Measurements from ENCODE around the gene CACNB2. TPM values are rescaled to one million over a fixed set of nuclear protein-coding genes. Genes with fewer than 3 reads are reported as not detected.
"Not testable (repeated sequence)": the region's sequence is repeated elsewhere in the genome, so short reads cannot be mapped to it uniquely, and the experiment has no call there.

CACNB2 gene
- total RNA-seq, 2 donors from 2014 or later, result 9.8 to 12.1 TPM

DNA sequence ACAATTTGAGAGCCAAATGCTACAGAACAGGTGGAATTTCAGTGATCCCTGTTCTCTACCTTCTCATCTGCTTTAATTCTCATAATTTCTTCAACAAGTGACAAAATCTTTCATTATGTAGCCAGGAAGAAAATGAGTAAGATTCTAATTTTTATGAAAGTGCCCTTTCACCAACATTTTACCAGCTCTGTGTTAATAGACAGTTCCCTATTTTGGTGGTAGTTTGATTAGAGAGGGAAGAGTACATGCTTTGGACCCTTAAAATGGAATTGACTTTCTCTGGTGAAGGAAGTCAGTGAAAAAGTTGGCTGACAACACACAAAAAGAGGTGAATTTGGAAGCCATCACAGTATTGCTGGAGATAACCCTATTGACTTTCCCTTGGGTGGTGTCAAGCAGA lies 61.7 kb downstream of the CACNB2 start:
- no peaks in the 10 kb centered on the region for H3K4me1 ChIP-seq
- no peaks in the 10 kb centered on the region for H3K9me3 ChIP-seq
- DNase-seq, result no peak
- intact Hi-C loops (cut with DNase I), result loop anchor here (10.0 kb wide), 1 partner anchor 97 kb away; no protein-coding TSS in a partner anchor
- H3K27ac ChIP-seq, result no peak overlapping the region
- H3K27me3 ChIP-seq, result no peaks in the 10 kb centered on the region
- H3K4me3 ChIP-seq, result no peak overlapping the region
- H3K9ac ChIP-seq (ENCODE audit: low read depth in 2 of 2, low read length in 2 of 2), result no peak overlapping the region
- no peaks in the 10 kb centered on the region for H3K36me3 ChIP-seq
- TF ChIP-seq, protein P1, sequence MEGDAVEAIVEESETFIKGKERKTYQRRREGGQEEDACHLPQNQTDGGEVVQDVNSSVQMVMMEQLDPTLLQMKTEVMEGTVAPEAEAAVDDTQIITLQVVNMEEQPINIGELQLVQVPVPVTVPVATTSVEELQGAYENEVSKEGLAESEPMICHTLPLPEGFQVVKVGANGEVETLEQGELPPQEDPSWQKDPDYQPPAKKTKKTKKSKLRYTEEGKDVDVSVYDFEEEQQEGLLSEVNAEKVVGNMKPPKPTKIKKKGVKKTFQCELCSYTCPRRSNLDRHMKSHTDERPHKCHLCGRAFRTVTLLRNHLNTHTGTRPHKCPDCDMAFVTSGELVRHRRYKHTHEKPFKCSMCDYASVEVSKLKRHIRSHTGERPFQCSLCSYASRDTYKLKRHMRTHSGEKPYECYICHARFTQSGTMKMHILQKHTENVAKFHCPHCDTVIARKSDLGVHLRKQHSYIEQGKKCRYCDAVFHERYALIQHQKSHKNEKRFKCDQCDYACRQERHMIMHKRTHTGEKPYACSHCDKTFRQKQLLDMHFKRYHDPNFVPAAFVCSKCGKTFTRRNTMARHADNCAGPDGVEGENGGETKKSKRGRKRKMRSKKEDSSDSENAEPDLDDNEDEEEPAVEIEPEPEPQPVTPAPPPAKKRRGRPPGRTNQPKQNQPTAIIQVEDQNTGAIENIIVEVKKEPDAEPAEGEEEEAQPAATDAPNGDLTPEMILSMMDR (IDR thresholded peaks at IDR 0.05), result no peak

DNA sequence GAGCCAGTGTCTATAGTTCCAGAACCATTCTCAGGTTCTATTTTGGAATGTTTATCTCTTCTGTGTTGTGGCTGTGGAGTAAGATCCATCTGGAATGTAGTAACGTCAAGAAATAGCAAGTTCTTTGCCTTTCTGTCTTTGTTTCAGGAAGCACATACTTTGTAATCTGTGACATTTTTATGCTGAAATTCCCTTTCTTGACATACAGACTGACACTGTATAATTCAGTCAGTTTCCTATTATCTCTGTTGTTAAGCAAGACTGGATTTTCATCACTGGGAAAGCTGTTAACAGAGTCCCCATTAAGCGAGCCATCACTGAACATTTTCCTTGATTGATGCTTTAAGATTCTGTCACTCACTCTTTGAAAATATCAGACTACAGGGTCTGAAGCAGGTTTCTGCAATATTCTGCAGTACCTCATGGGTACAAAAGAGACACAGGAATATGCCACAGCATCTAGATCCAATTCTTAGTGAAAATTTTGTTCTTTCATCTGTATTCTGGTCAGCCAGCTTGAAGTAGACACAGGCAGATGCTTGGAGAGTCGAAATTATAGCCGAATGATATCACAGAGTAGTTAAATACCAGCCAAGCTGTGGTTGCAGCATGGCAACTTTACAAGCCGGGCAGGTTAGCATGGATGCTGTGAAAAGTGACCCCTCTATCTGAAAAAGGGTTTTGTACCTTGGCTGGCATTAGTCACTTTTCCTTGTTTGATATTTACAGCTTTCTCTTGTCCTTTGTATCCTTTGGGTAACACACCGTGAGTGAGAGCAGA lies 62.6 kb downstream of the CACNB2 start:
- intact Hi-C loops (cut with DNase I), result loop anchor here (10.0 kb wide), 1 partner anchor 98 kb away; no protein-coding TSS in a partner anchor
- no peak overlapping the region for H3K27ac ChIP-seq
- H3K27me3 ChIP-seq, result no peaks in the 10 kb centered on the region
- H3K36me3 ChIP-seq, result no peaks in the 10 kb centered on the region
- no peak overlapping the region for H3K4me3 ChIP-seq
- H3K9me3 ChIP-seq, result no peaks in the 10 kb centered on the region
- DNase-seq, result no peak
- TF ChIP-seq, protein P1 (IDR thresholded peaks at IDR 0.05), result no peak
- H3K4me1 ChIP-seq, result no peaks in the 10 kb centered on the region
- H3K9ac ChIP-seq (ENCODE audit: low read depth in 2 of 2, low read length in 2 of 2), result no peak overlapping the region

DNA sequence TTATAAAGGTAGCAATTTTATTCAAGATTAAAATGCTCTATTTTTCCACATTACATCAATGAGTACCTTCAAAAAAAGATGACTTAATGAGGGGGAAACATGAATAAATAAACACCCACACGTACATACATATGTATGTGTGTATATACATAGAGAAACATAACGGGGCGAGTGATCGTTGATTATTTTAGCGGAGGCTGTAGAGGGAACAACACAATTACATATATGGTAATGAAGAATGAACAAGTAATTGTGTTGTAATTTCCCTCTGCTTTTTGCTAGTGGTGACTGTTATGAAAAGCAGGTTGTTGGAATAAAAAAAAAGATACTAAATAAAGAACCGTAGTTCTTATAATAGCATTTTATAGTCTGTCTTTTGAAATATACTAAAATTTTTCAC lies 63.2 kb downstream of the CACNB2 start:
- no peaks in the 10 kb centered on the region for H3K9me3 ChIP-seq
- DNase-seq, result no peak
- H3K9ac ChIP-seq (ENCODE audit: low read depth in 2 of 2, low read length in 2 of 2), result no peak overlapping the region
- H3K27me3 ChIP-seq, result no peaks in the 10 kb centered on the region
- no peaks in the 10 kb centered on the region for H3K4me1 ChIP-seq
- no peaks in the 10 kb centered on the region for H3K36me3 ChIP-seq
- TF ChIP-seq, protein P1 (IDR thresholded peaks at IDR 0.05), result no peak
- intact Hi-C loops (cut with DNase I), result loop anchor here (10.0 kb wide), 1 partner anchor 99 kb away; no protein-coding TSS in a partner anchor
- no peak overlapping the region for H3K27ac ChIP-seq
- no peak overlapping the region for H3K4me3 ChIP-seq

DNA sequence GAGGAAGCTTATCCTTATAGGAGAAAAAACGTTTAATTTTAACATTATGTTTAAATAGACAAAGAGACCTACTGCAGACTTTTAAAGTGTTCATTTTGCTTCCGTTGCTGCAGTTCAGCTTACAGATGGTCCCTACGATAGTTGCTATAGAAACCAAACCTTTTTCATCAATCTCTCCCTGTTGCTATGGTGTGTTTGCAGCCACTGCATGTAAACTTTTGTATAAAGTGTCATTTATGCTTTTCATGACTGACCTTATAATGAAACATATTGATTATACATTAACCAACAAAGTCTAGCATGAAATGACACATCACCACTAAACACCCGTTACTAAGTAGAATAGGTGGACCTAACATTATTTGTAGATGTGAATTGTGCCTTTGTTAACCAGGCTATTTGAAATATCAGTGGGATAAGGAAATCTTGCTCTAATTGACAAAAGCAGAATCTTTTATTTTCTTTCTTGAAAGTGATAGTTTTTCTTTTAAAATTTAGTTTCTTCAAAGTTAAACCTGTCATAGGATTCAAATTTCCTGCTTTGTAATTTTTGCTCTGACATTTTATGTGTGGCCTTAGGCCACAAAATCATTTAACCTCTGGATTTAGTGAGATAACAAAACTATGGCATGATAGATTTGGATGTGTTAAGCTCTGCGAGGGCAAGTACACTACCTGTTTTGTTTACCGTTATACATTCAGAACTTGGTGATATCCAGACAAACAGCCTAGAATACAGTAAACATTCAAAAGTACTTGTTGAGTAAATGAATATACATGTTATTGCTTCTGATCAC lies 64.0 kb downstream of the CACNB2 start:
- H3K27me3 ChIP-seq, result no peaks in the 10 kb centered on the region
- no peaks in the 10 kb centered on the region for H3K9me3 ChIP-seq
- H3K27ac ChIP-seq, result no peak overlapping the region
- TF ChIP-seq, protein P1 (IDR thresholded peaks at IDR 0.05), result no peak
- intact Hi-C loops (cut with DNase I), result loop anchor here (10.0 kb wide), 1 partner anchor 99 kb away; no protein-coding TSS in a partner anchor
- no peak overlapping the region for H3K9ac ChIP-seq (ENCODE audit: low read depth in 2 of 2, low read length in 2 of 2)
- no peak overlapping the region for H3K4me3 ChIP-seq
- H3K36me3 ChIP-seq, result no peaks in the 10 kb centered on the region
- no peak for DNase-seq
- H3K4me1 ChIP-seq, result no peaks in the 10 kb centered on the region

DNA sequence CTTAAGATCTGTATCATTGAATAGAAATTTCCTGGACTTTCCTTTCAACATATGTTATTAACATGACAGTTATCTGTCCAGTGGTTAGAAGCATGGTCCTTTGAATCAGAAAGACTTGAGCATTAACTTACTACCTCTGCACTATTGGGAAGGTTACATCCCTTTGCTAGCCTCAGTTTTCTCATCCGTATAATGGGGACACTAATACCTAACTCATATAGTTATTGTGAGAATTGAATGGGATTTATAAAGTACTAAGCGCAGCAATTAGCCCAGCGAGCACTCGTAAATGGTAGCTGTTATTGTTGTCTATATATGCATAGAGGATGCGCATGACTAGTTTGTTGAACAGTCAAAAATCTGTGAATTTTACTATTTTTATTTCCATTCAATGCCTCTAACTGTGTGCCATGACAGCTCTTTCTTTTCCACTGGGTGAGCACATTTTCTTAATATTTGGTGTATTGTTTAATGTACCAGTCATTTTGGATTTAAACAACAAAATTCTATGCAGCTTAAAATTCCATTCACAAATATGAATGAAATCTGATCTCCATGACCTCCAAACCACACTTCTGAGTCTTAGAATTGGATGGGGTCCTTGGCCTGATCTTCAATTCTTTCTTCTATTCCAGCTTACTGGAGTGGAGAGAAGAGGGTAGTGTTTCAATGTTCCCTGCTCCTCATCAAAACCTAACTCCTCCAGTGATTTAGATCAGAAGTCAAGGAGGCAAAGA lies 65.0 kb downstream of the CACNB2 start:
- Histone ChIP-seq H3K9ac (ENCODE audit: low read depth in 2 of 2, low read length in 2 of 2) (no peak overlapping the region), H3K27me3 (no peaks in the 10 kb centered on the region), H3K27ac (no peak overlapping the region), H3K4me1 (no peaks in the 10 kb centered on the region), H3K9me3 (no peaks in the 10 kb centered on the region), H3K4me3 (no peak overlapping the region), H3K36me3 (no peaks in the 10 kb centered on the region)
- TF ChIP-seq, protein P1 (IDR thresholded peaks at IDR 0.05), result no peak
- intact Hi-C loops (cut with DNase I), result loop anchor here (10.0 kb wide), 1 partner anchor 100 kb away; no protein-coding TSS in a partner anchor
- DNase-seq, result no peak

DNA sequence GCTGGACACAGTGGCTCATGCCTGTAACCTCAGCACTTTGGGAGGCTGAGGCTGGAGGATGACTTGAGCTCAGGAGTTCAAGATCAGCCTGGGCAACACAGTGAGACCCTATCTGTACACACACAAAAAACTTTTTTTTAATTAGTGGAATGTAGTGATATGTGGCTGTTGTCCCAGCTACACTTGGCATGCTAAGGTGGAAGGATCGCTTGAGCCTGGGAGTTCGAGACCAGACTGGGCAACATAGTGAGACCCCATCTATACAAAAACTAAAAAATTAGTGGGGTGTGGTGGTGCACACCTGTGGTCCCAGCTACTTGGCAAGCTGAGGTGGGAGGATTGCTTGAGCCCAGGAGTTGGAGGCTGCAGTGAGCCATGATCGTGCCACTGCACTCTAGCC lies 68.0 kb downstream of the CACNB2 start:
- not testable (repeated sequence) for H3K9me3 ChIP-seq; H3K27ac ChIP-seq; H3K4me3 ChIP-seq; H3K27me3 ChIP-seq; H3K4me1 ChIP-seq; H3K36me3 ChIP-seq; H3K9ac ChIP-seq (ENCODE audit: low read depth in 2 of 2, low read length in 2 of 2); DNase-seq
- intact Hi-C loops (cut with DNase I), result loop anchor here (10.0 kb wide), 1 partner anchor 103 kb away; no protein-coding TSS in a partner anchor

All from colonic mucosa (tissue), 4 donors.